ENCODE data around the gene LMX1A. TPM values are rescaled to one million over a fixed set of nuclear protein-coding genes. Genes with fewer than 3 reads are reported as not detected.

Gene LMX1A
- total and polyA plus RNA-seq, 2 of the 13 experiments (the other 11 are each of a cell fraction or from before 2014, with no cell fraction given), result 0.07 TPM; not detected in 1

GRCh38 chr1:165364568-165365133 is 8.1 kb upstream of the LMX1A start:
- H3K9me3 ChIP-seq (ENCODE audit: low read length), result no peaks in the 10 kb centered on the region
- H3K36me3 ChIP-seq (replicated peaks in 1 of 2; ENCODE audit: control insufficient read depth in 1 of 2, insufficient read depth in 2 of 2, low read length in 2 of 2), result no peaks in the 10 kb centered on the region
- in situ Hi-C loops (cut with HindIII; ENCODE audit: extremely low pct_ligation_motif_present, low pct_unique_long_range_greater_than_20kb) (loop anchor here (5.0 kb wide), 1 partner anchor 232 kb away; no protein-coding TSS in a partner anchor), intact Hi-C loops (cut with micrococcal nuclease; ENCODE audit: unreplicated experiment) (no loop called here)
- no peak overlapping the region for H3K4me3 ChIP-seq (replicated peaks in 1 of 3; ENCODE audit: insufficient read depth in 1 of 3, low read depth in 2 of 3, low read length in 3 of 3)
- no peaks in the 10 kb centered on the region; a peak in 1 of 5 replicates for H3K27me3 ChIP-seq (ENCODE audit: control insufficient read depth in 1 of 2, insufficient read depth in 2 of 2, low read length in 2 of 2)
- H3K4me1 ChIP-seq (ENCODE audit: insufficient read depth, low read length), result no peaks in the 10 kb centered on the region
- H3K27ac ChIP-seq (ENCODE audit: extremely low read length, insufficient read depth, low read length), result no peak overlapping the region
- FAIRE-seq, result no peak
- CTCF ChIA-PET (ENCODE audit: low intra/inter-chr PET ratio, low total read pairs), result no interaction called here
- no peaks in the 10 kb centered on the region for H4K20me1 ChIP-seq (ENCODE audit: insufficient read depth, low read length)
- H2AFZ ChIP-seq (ENCODE audit: low read length), result no peak overlapping the region
- WGBS (ENCODE audit: low lambda C conversion rate), result 0% methylated on average over 1 of the region's 6 CpGs
- no peaks in the 10 kb centered on the region for H3K79me2 ChIP-seq (ENCODE audit: insufficient read depth, low read length)
- POLR2A ChIA-PET, result no interaction called here
- no peak overlapping the region for H3K9ac ChIP-seq (ENCODE audit: insufficient read depth, low read depth, low read length)
- no peak for ATAC-seq
- no peak for DNase-seq (ENCODE audit: low spot score)
- TF ChIP-seq CCDC6 (CRISPR knock-in tag; IDR thresholded peaks at IDR 0.05), result no peak
- TF ChIP-seq, protein P1, sequence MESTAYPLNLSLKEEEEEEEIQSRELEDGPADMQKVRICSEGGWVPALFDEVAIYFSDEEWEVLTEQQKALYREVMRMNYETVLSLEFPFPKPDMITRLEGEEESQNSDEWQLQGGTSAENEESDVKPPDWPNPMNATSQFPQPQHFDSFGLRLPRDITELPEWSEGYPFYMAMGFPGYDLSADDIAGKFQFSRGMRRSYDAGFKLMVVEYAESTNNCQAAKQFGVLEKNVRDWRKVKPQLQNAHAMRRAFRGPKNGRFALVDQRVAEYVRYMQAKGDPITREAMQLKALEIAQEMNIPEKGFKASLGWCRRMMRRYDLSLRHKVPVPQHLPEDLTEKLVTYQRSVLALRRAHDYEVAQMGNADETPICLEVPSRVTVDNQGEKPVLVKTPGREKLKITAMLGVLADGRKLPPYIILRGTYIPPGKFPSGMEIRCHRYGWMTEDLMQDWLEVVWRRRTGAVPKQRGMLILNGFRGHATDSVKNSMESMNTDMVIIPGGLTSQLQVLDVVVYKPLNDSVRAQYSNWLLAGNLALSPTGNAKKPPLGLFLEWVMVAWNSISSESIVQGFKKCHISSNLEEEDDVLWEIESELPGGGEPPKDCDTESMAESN (CRISPR knock-in tag; conservative IDR thresholded peaks at IDR 0.05), result no peak
- TF ChIP-seq ZFP36L2 (CRISPR knock-in tag; IDR thresholded peaks at IDR 0.05), result no peak
- no peak for TF ChIP-seq ZBTB8A (CRISPR knock-in tag; IDR thresholded peaks at IDR 0.05; ENCODE audit: borderline replicate concordance, low read depth)
- BruUV-seq (replicated peaks), result no TSS peak
- H3K4me2 ChIP-seq (ENCODE audit: low read depth, low read length), result no peak overlapping the region

DNA sequence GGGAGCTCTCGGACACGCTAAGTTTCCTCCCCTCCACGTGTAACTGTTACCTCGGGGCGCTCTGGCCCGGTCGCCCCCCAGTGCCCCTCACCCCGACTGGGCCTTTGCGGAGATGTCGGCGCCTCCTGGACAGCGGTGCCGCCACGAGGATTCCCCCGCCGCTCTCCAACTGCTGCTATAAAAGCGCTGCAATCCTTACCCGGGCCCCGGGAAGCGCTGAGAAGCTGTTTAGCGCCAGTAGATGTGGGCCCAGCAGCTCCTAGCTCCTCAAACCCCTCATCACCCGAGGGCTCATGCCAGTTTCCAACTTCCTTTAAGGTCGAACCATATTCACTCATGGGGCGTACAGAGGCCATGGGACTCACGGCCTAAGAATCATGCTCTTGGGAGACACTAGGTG is 361 bp upstream of the LMX1A start:
- Histone ChIP-seq H2AFZ (ENCODE audit: low read length) (no peak overlapping the region), H3K79me2 (ENCODE audit: insufficient read depth, low read length) (no peaks in the 10 kb centered on the region), H3K36me3 (replicated peaks in 1 of 2; ENCODE audit: control insufficient read depth in 1 of 2, insufficient read depth in 2 of 2, low read length in 2 of 2) (no peaks in the 10 kb centered on the region), H3K27me3 (ENCODE audit: control insufficient read depth in 1 of 2, insufficient read depth in 2 of 2, low read length in 2 of 2) (no peaks in the 10 kb centered on the region), H3K27ac (ENCODE audit: extremely low read length, insufficient read depth, low read length) (no peak overlapping the region), H3K9me3 (ENCODE audit: low read length) (no peaks in the 10 kb centered on the region), H3K4me1 (ENCODE audit: insufficient read depth, low read length) (no peaks in the 10 kb centered on the region), H3K4me3 (replicated peaks in 1 of 3; ENCODE audit: insufficient read depth in 1 of 3, low read depth in 2 of 3, low read length in 3 of 3) (no peak overlapping the region), H4K20me1 (ENCODE audit: insufficient read depth, low read length) (no peaks in the 10 kb centered on the region), H3K4me2 (ENCODE audit: low read depth, low read length) (no peak overlapping the region), H3K9ac (ENCODE audit: insufficient read depth, low read depth, low read length) (no peak overlapping the region)
- ATAC-seq (no peak), DNase-seq (ENCODE audit: low spot score) (no peak), FAIRE-seq (no peak)
- intact Hi-C loops (cut with micrococcal nuclease; ENCODE audit: unreplicated experiment), result no loop called here
- 78% methylated on average over 13 of the region's 25 CpGs for WGBS (ENCODE audit: low lambda C conversion rate)
- no TSS peak for BruUV-seq (replicated peaks)
- in situ Hi-C loops (cut with HindIII; ENCODE audit: extremely low pct_ligation_motif_present, low pct_unique_long_range_greater_than_20kb), result no loop called here
- ChIA-PET CTCF (ENCODE audit: low intra/inter-chr PET ratio, low total read pairs) (no interaction called here), POLR2A (no interaction called here)
- TF ChIP-seq AFF4 (CRISPR knock-in tag; IDR thresholded peaks at IDR 0.05) (no peak), ZNF672 (CRISPR knock-in tag; IDR thresholded peaks at IDR 0.05) (no peak), CENPBD1 (CRISPR knock-in tag; IDR thresholded peaks at IDR 0.05; ENCODE audit: borderline replicate concordance, low read depth) (no peak), ARNT (IDR thresholded peaks at IDR 0.05) (no peak), CHD2 (IDR thresholded peaks at IDR 0.05; ENCODE audit: low read depth, low read length) (no peak), RFX5 (IDR thresholded peaks at IDR 0.05; ENCODE audit: low read depth, low read length) (no peak)
- TF ChIP-seq, protein P2, sequence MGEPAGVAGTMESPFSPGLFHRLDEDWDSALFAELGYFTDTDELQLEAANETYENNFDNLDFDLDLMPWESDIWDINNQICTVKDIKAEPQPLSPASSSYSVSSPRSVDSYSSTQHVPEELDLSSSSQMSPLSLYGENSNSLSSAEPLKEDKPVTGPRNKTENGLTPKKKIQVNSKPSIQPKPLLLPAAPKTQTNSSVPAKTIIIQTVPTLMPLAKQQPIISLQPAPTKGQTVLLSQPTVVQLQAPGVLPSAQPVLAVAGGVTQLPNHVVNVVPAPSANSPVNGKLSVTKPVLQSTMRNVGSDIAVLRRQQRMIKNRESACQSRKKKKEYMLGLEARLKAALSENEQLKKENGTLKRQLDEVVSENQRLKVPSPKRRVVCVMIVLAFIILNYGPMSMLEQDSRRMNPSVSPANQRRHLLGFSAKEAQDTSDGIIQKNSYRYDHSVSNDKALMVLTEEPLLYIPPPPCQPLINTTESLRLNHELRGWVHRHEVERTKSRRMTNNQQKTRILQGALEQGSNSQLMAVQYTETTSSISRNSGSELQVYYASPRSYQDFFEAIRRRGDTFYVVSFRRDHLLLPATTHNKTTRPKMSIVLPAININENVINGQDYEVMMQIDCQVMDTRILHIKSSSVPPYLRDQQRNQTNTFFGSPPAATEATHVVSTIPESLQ (CRISPR knock-in tag; conservative IDR thresholded peaks at IDR 0.05), result no peak
